Fibroblast of skin of right biceps (primary cell): ENCODE measurements around the gene SLC26A6.
A peak's percentile ranks its signal among the peaks of the same experiment; 100 is the strongest.

ENCODE experiments used
- DNase-seq: peaks from one replicate; pipeline ENCODE4 v3.0.0-alpha.2; 2013

Gene SLC26A6

GRCh38 chr3:48597408-48597800, 37.9 kb downstream of the SLC26A6 start:
- DNase-seq: no peak

GRCh38 chr3:48596676-48597407, 38.4 kb downstream of the SLC26A6 start:
- no peak for DNase-seq

- no peak for DNase-seq
Measured at GRCh38 chr3:48596157-48596556, 39.1 kb downstream of the SLC26A6 start.

GRCh38 chr3:48595526-48596121, 39.6 kb downstream of the SLC26A6 start:
- peak; percentile 90 for DNase-seq

- DNase-seq: no peak
Measured at GRCh38 chr3:48595075-48595525, 40.2 kb downstream of the SLC26A6 start, which contains the start of gene COL7A1. Gene COL7A1 (minus strand): TSS chr3:48595329. CDS start chr3:48595159, 170 bp downstream.

- DNase-seq: no peak
Measured at GRCh38 chr3:48594417-48595049, 40.7 kb downstream of the SLC26A6 start.

GRCh38 chr3:48593337-48593736, 41.9 kb downstream of the SLC26A6 start:
- DNase-seq: no peak

GRCh38 chr3:48592519-48593087, 42.7 kb downstream of the SLC26A6 start:
- DNase-seq: no peak

- DNase-seq: no peak
Measured at GRCh38 chr3:48591886-48592518, 43.3 kb downstream of the SLC26A6 start.

- DNase-seq: no peak
Measured at GRCh38 chr3:48591436-48591835, 43.8 kb downstream of the SLC26A6 start.

GRCh38 chr3:48588230-48588629, 47.0 kb downstream of the SLC26A6 start:
- no peak for DNase-seq

GRCh38 chr3:48587686-48588085, 47.6 kb downstream of the SLC26A6 start:
- DNase-seq: no peak

- DNase-seq: no peak
Measured at GRCh38 chr3:48585411-48585810, 49.9 kb downstream of the SLC26A6 start.

- DNase-seq: no peak
Measured at GRCh38 chr3:48584836-48585235, 50.4 kb downstream of the SLC26A6 start.

- DNase-seq: no peak
Measured at GRCh38 chr3:48581621-48582481, 53.4 kb downstream of the SLC26A6 start.

- no peak for DNase-seq
Measured at GRCh38 chr3:48576647-48577046, 58.6 kb downstream of the SLC26A6 start.
